ENCODE measurements around the gene PCP2.

- TF ChIP-seq EZH2 (IDR thresholded peaks at IDR 0.05; ENCODE audit: borderline replicate concordance): no peak
- TF ChIP-seq CTCF (IDR thresholded peaks at IDR 0.05; ENCODE audit: poor library complexity): no peak
These were observed 29.1 kb upstream of the PCP2 start for GRCh38 chr19:7662657-7663056.
